ENCODE data around the gene TOR1A.

- TF ChIP-seq YY1 (IDR thresholded peaks at IDR 0.05; ENCODE audit: insufficient read depth, insufficient read length) (no peak), ZNF274 (IDR thresholded peaks at IDR 0.05; ENCODE audit: low read depth, low read length) (no peak)
Observed at GRCh38 chr9:129806061-129806460, 17.9 kb downstream of the TOR1A start.

All from NT2/D1 (cell line).